Neutrophil (primary cell): ENCODE data around the gene KYNU.

Source experiments
- H3K27ac ChIP-seq: fragments of 200-600 bp; sonication (generic); 2 replicates; pipeline ENCODE4 v1.5.1; 2016; ENCODE audit warnings: mild to moderate bottlenecking, moderate library complexity
- H3K27me3 ChIP-seq: fragments of 200-600 bp; sonication (generic); 2 replicates; pipeline ENCODE4 v1.6.0; 2016; ENCODE audit warnings: mild to moderate bottlenecking
- H3K36me3 ChIP-seq: fragments of 200-600 bp; sonication (generic); 2 replicates; pipeline ENCODE4 v1.5.1; 2017
- H3K4me1 ChIP-seq, 2 experiments: fragments of 200-600 bp in 1 of 2; sonication (generic) in 1 of 2; 1 replicate in 1 of 2; 2 replicates in 1 of 2; pipeline versions ENCODE4 v1.5.1 to v1.6.1; 2013 to 2016; ENCODE audit warnings: low read depth in 1 of 2, low read length in 1 of 2, mild to moderate bottlenecking in 1 of 2, moderate library complexity in 1 of 2; ENCODE audit not compliant: control insufficient read depth in 1 of 2, insufficient read depth in 1 of 2
- H3K4me3 ChIP-seq, 2 experiments: fragments of 200-600 bp in 1 of 2; sonication (generic) in 1 of 2; 1 replicate in 1 of 2; 2 replicates in 1 of 2; pipeline ENCODE4 v1.5.1; 2013 to 2016; ENCODE audit warnings: low read depth in 1 of 2, low read length in 1 of 2, mild to moderate bottlenecking in 1 of 2, moderate library complexity in 1 of 2
- H3K9me3 ChIP-seq: fragments of 200-600 bp; sonication (generic); 2 replicates; pipeline ENCODE4 v1.5.1; 2016
- CTCF ChIP-seq: fragments of 200-600 bp; sonication (generic); IDR thresholded peaks from 2 replicates; pipeline ENCODE4 v1.5.1; 2016; ENCODE audit warnings: antibody characterized with exemption

Gene KYNU

GRCh38 chr2:142981756-142982155, 104.3 kb downstream of the KYNU start:
- TF ChIP-seq CTCF = no peak
- H3K36me3 ChIP-seq = no peaks in the 10 kb centered on the region
- H3K4me3 ChIP-seq = no peak overlapping the region
- H3K9me3 ChIP-seq = no peaks in the 10 kb centered on the region
- no peaks in the 10 kb centered on the region for H3K27me3 ChIP-seq
- H3K27ac ChIP-seq = no peak overlapping the region
- no peaks in the 10 kb centered on the region for H3K4me1 ChIP-seq

DNA sequence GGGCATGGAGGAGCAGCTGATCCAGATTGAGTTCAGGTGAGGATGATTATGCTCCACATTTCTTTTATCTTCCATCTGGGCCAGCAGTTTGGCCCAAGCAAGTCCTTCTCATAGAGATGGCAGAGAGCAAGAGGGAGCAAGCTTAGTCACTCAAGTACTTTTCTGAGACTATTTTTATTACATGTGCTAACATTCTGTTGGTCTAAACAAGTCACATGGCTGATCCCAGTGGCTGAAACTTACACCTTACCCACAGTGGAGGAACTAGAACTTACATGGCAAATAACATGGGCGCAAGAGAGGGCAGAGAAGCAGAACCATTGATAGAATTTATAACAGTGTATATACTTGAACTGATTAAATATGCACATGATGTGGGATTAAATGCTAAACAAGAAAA, 105.7 kb downstream of the KYNU start:
- Histone ChIP-seq H3K27ac (no peak overlapping the region), H3K27me3 (no peaks in the 10 kb centered on the region), H3K4me3 (no peak overlapping the region), H3K36me3 (no peaks in the 10 kb centered on the region), H3K4me1 (no peaks in the 10 kb centered on the region), H3K9me3 (no peaks in the 10 kb centered on the region)
- TF ChIP-seq CTCF = no peak

GRCh38 chr2:142984657-142985056, 107.2 kb downstream of the KYNU start:
- no peaks in the 10 kb centered on the region for H3K27me3 ChIP-seq
- H3K4me3 ChIP-seq = no peak overlapping the region
- H3K27ac ChIP-seq = no peak overlapping the region
- H3K9me3 ChIP-seq = no peaks in the 10 kb centered on the region
- no peaks in the 10 kb centered on the region for H3K36me3 ChIP-seq
- no peak for TF ChIP-seq CTCF
- no peaks in the 10 kb centered on the region for H3K4me1 ChIP-seq

DNA sequence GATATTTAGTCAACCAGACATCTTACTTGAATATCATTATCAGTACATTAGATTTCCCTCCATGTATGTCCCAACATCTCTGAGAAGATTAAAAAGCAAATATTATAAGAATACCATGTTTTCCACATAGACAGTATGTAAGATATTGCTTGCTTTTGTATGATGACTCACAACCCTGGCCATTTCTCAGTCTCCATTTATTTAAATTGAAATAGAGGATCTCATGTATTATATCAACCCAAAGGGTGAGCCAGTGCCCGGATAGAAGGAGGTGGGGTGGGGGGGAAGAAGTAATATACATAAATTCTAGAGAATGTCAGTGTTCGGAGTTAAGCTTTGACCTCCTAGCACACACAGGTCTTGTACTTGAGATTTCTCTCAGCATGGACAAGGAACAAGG, 109.6 kb downstream of the KYNU start:
- Histone ChIP-seq H3K4me1 (no peaks in the 10 kb centered on the region), H3K36me3 (no peaks in the 10 kb centered on the region), H3K27me3 (no peaks in the 10 kb centered on the region), H3K9me3 (no peaks in the 10 kb centered on the region), H3K27ac (no peak overlapping the region), H3K4me3 (no peak overlapping the region)
- no peak for TF ChIP-seq CTCF

- no peaks in the 10 kb centered on the region for H3K27me3 ChIP-seq
- TF ChIP-seq CTCF = no peak
- H3K4me1 ChIP-seq = no peaks in the 10 kb centered on the region
- no peak overlapping the region for H3K4me3 ChIP-seq
- H3K36me3 ChIP-seq = no peaks in the 10 kb centered on the region
- no peak overlapping the region for H3K27ac ChIP-seq
- H3K9me3 ChIP-seq = no peaks in the 10 kb centered on the region
Measured at GRCh38 chr2:142989273-142990204, 112.1 kb downstream of the KYNU start.
